HG02571 (cell line): ENCODE results near the gene SNRPA.

Experiments used
- ATAC-seq: cut with Tn5 transposase; IDR thresholded peaks from one replicate; pipeline ENCODE4 v1.9.1; 2021; ENCODE audit warnings: mild to moderate bottlenecking, moderate library complexity; ENCODE audit not compliant: unreplicated experiment

SNRPA gene

DNA sequence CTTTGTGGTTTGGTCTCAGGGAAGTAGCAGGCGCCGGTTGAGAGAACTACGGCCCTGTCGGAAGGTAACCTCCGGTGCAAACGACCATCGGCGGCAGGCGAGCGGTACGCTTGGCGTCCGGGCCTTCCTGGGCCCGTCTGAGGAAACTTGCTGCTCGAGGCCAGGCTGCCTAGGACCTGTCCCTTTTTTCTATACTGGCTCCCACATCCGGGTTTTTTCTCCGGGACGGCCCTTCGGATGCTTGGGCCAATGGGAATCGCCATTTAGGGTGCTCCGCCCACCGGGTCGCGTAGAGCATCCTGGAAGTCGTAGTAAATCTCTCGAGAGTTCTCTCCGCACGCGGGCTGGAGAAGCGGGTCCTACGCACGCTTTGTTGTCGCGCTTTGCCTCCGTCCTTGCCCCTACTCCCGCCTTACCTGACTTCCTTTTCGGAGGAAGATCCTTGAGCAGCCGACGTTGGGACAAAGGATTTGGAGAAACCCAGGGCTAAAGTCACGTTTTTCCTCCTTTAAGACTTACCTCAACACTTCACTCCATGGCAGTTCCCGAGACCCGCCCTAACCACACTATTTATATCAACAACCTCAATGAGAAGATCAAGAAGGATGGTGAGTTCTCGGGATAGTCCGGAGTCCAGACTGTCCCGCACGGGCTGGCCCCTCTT, at the start of gene SNRPA:
TSS of gene SNRPA (plus strand) at position 330 of the 664 bp plus-strand sequence. CDS start at position 536, 206 bp downstream.
- ATAC-seq = peak; percentile 52

DNA sequence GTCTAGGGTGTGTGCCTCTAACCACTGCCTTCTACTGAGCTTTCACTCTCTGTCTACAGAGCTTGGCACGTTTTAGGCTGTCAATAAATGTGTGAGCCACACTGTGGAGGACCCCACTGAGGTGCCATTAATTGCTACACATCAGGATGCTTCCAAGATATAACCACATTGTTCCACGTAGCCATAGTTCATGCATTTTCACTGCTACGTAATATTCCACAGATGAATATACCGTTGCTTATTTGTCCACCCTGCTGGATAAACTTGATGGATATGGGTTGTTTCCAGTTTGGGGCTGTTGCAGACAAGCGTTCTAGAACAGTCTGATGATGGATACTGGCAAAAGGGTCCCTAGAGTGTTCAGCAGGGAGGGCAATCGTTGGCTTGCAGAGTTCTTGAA, 49.2 kb upstream of the SNRPA start:
- no peak for ATAC-seq

- no peak for ATAC-seq
Measured at GRCh38 chr19:40702337-40703012, 48.5 kb upstream of the SNRPA start.

- no peak for ATAC-seq
Measured at GRCh38 chr19:40703029-40703755, 47.8 kb upstream of the SNRPA start.

- ATAC-seq = no peak
Measured at GRCh38 chr19:40704491-40705361, 46.3 kb upstream of the SNRPA start.

- ATAC-seq = no peak
Measured at GRCh38 chr19:40705362-40705651, 45.7 kb upstream of the SNRPA start.

DNA sequence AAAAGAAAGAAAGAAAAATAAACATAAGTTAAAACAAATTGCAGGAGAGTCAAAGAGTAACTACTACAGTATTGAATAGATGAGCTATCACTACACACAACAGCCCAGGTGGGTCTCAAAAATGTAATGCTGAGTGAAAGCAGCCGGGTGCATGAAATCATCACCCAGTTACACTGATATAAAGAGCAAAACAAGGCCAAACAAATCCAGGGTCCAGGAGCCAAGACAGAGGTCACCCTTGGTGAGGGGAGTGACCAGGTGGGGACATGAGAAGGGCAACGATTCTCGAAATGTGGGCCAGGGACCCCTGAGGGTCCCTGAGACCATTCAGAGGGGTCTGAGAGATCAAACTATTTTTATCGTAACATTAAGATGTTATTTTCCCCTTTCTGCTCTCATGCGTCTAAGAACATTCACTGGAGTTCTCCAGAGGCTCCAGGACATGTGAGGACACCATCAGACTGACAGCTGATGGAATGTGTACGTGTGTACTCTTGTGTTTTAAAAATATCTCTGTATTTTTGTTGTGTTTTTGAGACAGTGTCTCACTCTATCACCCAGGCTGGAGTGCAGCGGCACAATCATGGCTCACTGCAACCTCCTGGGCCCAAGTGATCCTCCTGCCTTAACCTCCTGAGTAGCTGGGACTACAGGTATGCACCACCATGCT, 44.9 kb upstream of the SNRPA start:
- no peak for ATAC-seq

DNA sequence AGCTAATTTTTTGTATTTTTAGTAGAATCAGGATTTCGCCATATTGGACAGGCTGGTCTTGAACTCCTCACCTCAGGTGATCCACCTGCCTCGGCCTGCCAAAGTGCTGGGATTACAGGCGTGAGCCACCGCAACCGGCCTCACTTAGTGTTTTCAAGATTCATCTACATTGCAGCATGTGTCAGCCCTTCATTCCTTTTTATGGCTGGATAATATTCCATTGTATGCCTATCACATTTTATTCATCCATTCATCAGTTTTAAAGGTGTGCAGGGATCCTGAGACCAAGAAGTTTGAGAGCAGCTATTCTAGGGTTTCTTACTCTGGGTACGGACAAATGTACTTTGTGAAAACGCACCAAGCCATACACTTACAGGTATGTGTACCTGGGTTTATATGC, 43.4 kb upstream of the SNRPA start:
- ATAC-seq = no peak

DNA sequence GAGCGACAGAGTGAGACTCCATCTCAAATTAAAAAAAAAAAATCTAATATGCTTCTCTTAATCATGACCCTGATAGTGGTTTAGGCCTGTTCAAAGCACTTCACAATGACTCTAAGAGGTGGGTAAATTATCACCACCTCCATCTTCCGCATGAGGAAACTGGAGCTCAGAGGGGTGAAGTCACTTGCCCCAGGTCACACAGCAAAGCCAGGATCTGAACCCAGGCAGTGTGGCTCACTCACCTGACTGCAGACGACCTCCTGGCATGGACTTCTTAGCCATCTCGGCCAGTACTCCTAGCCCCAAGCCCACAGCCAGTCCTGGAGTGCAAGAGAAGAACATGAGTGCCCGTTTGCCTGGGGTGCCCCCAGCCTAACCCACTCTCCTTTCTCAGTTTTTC, 41.2 kb upstream of the SNRPA start:
- ATAC-seq = no peak

DNA sequence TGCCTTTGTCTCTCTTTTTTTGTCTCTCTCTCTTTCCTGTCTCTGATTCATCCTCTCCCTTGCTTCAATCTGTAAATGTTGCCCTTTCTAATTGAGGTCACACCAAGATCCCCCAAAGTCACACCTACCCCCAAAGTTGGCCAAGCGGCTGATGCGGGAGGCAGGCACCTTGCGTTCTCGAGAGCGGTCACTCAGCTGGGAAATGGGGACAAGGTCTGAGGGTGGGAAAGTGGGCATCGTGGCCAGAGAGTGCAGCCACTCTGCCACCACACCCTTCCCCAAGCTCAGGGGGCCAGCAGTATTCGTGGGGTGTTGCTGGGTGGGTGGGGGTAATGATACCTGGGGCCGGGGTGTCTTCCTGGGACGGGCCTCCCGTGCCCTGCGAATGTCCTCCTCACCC, 37.1 kb upstream of the SNRPA start:
- no peak for ATAC-seq

- peak; percentile 54 for ATAC-seq
Measured at GRCh38 chr19:40714441-40715299, 36.3 kb upstream of the SNRPA start.

- ATAC-seq = no peak
Measured at GRCh38 chr19:40716031-40716481, 34.9 kb upstream of the SNRPA start.

DNA sequence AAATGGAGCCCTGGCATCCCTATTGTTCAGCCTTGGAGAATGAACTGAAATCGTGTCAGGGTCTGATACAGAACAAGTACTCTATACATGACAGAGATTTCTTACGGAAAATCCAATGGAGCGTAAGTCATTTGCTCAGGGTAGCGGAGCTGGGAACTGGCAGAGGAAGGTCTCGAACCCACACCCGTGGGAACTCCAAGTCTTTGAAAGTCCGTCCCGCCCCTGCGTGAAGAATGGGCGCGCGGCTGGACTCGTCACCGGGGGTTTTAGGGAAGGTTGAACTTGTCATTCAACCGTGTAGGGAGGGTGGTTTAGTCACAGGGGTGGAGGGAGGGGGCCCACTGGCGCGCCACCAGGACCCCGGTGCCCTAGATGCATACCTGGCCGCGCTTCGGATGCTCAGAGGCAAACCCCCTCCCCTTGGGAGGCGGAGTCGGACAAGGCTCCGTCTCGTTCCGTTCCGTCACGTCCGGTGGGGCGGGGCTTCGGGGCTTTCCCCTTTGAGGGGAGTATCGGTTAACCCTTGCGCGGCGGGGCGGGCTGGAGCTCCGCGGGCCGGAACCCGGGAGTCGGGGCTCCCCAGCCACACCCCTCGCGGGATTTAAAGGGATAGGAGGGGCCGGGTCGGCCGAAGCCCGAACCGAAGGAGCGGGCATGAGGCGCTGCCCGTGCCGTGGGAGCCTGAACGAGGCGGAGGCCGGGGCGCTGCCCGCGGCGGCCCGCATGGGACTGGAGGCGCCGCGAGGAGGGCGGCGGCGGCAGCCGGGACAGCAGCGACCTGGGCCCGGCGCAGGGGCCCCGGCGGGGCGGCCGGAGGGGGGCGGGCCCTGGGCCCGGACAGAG, 34.3 kb upstream of the SNRPA start, which contains the start of the genes COQ8B and ITPKC:
TSS of gene COQ8B (minus strand) at position 405 of the 843 bp plus-strand sequence. CDS start 2,254 bp downstream, outside the sequence.
TSS of gene ITPKC (plus strand) at position 631 of the 843 bp plus-strand sequence. CDS start at position 655, 24 bp downstream.
- peak; percentile 61 for ATAC-seq

- no peak for ATAC-seq
Measured at GRCh38 chr19:40717325-40717879, 33.6 kb upstream of the SNRPA start.

- no peak for ATAC-seq
Measured at GRCh38 chr19:40717880-40718773, 32.9 kb upstream of the SNRPA start.

DNA sequence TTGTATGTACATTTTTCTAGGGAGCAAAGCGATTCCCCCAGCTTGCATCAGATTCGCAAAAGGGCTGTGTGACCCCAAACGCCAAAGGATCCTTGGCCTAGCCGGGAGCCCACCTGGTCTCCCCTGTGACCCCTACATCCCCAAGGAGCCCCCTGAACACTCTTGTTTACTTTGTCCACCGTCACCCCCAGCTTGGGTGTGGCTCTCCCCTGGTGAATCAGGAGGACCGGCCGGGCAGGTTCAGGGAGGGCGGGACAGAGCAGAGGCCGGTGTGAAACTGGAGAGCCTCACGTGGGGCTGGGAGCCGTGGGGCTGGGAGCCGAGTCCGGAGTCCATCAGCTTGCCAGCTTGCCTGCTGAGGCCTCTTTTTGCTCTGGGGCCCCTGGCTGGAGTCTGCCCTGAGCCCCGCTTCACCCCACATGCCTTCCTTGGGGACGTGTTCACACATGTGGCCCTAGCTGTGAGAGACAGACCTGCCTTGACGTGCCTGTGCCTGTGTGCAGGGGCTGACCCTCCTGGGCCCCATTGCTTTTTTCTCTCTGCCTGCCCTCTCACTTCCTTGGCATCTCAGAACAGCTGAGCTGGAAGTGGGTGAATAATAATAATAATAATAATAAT, 32.1 kb upstream of the SNRPA start:
- no peak for ATAC-seq

- ATAC-seq = no peak
Measured at GRCh38 chr19:40719414-40719894, 31.5 kb upstream of the SNRPA start.
